ENCODE data around the gene CCT4. TPM values are rescaled to one million over a fixed set of nuclear protein-coding genes. Genes with fewer than 3 reads are reported as not detected.
A peak's percentile ranks its signal among the peaks of the same experiment; 100 is the strongest.
"Not testable (repeated sequence)": the region's sequence is repeated elsewhere in the genome, so short reads cannot be mapped to it uniquely, and the experiment has no call there.

Gene CCT4
- total RNA-seq, 4 donors from 2014 or later = 74.4 to 86.8 (median 79.5) TPM

- Histone ChIP-seq H3K9me3 (no peaks in the 10 kb centered on the region), H3K36me3 (no peaks in the 10 kb centered on the region), H3K27me3 (no peaks in the 10 kb centered on the region), H3K4me3 (no peak overlapping the region), H3K27ac (replicated peaks in 1 of 4) (no peak overlapping the region), H3K4me1 (peaks cover 0 to 7% (median 2%) of the 10 kb centered on the region in 4 donors)
- intact Hi-C loops (cut with DNase I) = no loop called here
- WGBS = 88% methylated on average over 8 of the region's 8 CpGs
- no peak for DNase-seq (ENCODE audit: extremely low spot score)
- no peak for TF ChIP-seq POLR2AphosphoS5 (IDR thresholded peaks at IDR 0.05)
- no peak for TF ChIP-seq CTCF (IDR thresholded peaks at IDR 0.05)
- TF ChIP-seq EP300 (IDR thresholded peaks at IDR 0.05) = no peak
- no peak for TF ChIP-seq POLR2A (IDR thresholded peaks at IDR 0.05; ENCODE audit: low read depth)
Observed at GRCh38 chr2:61926531-61927477, 38.3 kb upstream of the CCT4 start.

- Histone ChIP-seq H3K27me3 (no peaks in the 10 kb centered on the region), H3K4me3 (no peak overlapping the region), H3K27ac (replicated peaks in 1 of 4) (no peak overlapping the region), H3K4me1 (peaks cover 6 to 16% (median 9%) of the 10 kb centered on the region in 4 donors), H3K9me3 (no peaks in the 10 kb centered on the region), H3K36me3 (no peaks in the 10 kb centered on the region)
- 80% methylated on average over 15 of the region's 15 CpGs for WGBS
- TF ChIP-seq POLR2AphosphoS5 (IDR thresholded peaks at IDR 0.05) (no peak), POLR2A (IDR thresholded peaks at IDR 0.05; ENCODE audit: low read depth) (no peak), EP300 (IDR thresholded peaks at IDR 0.05) (no peak)
- intact Hi-C loops (cut with DNase I) = no loop called here
- peak; percentile 45 for DNase-seq (ENCODE audit: extremely low spot score)
Observed at GRCh38 chr2:61924895-61925663, 36.6 kb upstream of the CCT4 start.

- Histone ChIP-seq H3K9me3 (no peaks in the 10 kb centered on the region), H3K36me3 (peaks cover 0 to 5% (median 2%) of the 10 kb centered on the region in 4 donors), H3K27ac (replicated peaks in 1 of 4) (no peak overlapping the region), H3K27me3 (no peaks in the 10 kb centered on the region), H3K4me1 (peaks cover 8 to 20% (median 13%) of the 10 kb centered on the region in 4 donors), H3K4me3 (no peak overlapping the region)
- DNase-seq (ENCODE audit: extremely low spot score) = no peak
- TF ChIP-seq POLR2AphosphoS5 (IDR thresholded peaks at IDR 0.05) (no peak), POLR2A (IDR thresholded peaks at IDR 0.05; ENCODE audit: low read depth) (no peak), CTCF (IDR thresholded peaks at IDR 0.05) (no peak), EP300 (IDR thresholded peaks at IDR 0.05) (no peak)
- intact Hi-C loops (cut with DNase I) = no loop called here
Observed at GRCh38 chr2:61922714-61923113, 34.3 kb upstream of the CCT4 start.

GRCh38 chr2:61920548-61920947, 32.1 kb upstream of the CCT4 start:
- no peaks in the 10 kb centered on the region for H3K9me3 ChIP-seq
- intact Hi-C loops (cut with DNase I) = no loop called here
- peaks cover 8 to 20% (median 13%) of the 10 kb centered on the region in 4 donors for H3K4me1 ChIP-seq
- no peaks in the 10 kb centered on the region for H3K27me3 ChIP-seq
- peaks cover 0 to 12% (median 5%) of the 10 kb centered on the region in 4 donors for H3K36me3 ChIP-seq
- H3K4me3 ChIP-seq = no peak overlapping the region
- H3K27ac ChIP-seq (replicated peaks in 1 of 4) = peak overlapping the region in 2 of 4 donors; percentile 10 to 42
- DNase-seq (ENCODE audit: extremely low spot score) = no peak
- WGBS = 60% methylated on average over 1 of the region's 1 CpG
- TF ChIP-seq POLR2AphosphoS5 (IDR thresholded peaks at IDR 0.05) (no peak), CTCF (IDR thresholded peaks at IDR 0.05) (no peak), POLR2A (IDR thresholded peaks at IDR 0.05; ENCODE audit: low read depth) (no peak), EP300 (IDR thresholded peaks at IDR 0.05) (no peak)

GRCh38 chr2:61914794-61915193, 26.3 kb upstream of the CCT4 start:
- Histone ChIP-seq H3K4me1 (peaks cover 1 to 13% (median 7%) of the 10 kb centered on the region in 4 donors), H3K36me3 (peaks cover 0 to 12% (median 5%) of the 10 kb centered on the region in 4 donors)
- H3K27me3 ChIP-seq; H3K27ac ChIP-seq (replicated peaks in 1 of 4); H3K4me3 ChIP-seq; H3K9me3 ChIP-seq: not testable (repeated sequence)
- peak; percentile 4 for DNase-seq (ENCODE audit: extremely low spot score)
- WGBS = 97% methylated on average over 4 of the region's 4 CpGs
- intact Hi-C loops (cut with DNase I) = loop anchor here (10.0 kb wide), 1 partner anchor 280 kb away; the partner anchor contains the start of gene B3GNT2

Measured in esophagus muscularis mucosa (tissue), 4 donors.